Activated naive CD4-positive, alpha-beta T cell treated with anti-CD3 and anti-CD28 coated beads, Interleukin-2, amount 10 ng/mL, durations not matched to agents 5 hours and 36 hours (primary cell): Measurements from ENCODE around the gene TMEM92. TPM values are rescaled to one million over a fixed set of nuclear protein-coding genes. Genes with fewer than 3 reads are reported as not detected.

Experiments used
- total RNA-seq, 2 experiments: library from RNA; stranded (reverse); gene quantifications; one replicate each; pipeline ENCODE4 v1.2.3, GENCODE V29; 2021

The TMEM92 gene
- not detected for total RNA-seq

GRCh38 chr17:50274142-50274896 is at the start of gene TMEM92:
Gene TMEM92 (plus strand): TSS chr17:50274466. CDS start chr17:50274502, 36 bp downstream.

Other genes with a start within 250 kb of the TMEM92 start
- 1 to 10 TPM; 8.4 to 8.7 TPM for gene ITGA3, start 218.4 kb upstream of the TMEM92 start, total RNA-seq
- 10 to 100 TPM; 25.7 to 26.1 TPM for gene PDK2, start 179.1 kb upstream of the TMEM92 start, total RNA-seq
- under 1 TPM; 0.43 to 0.79 TPM for gene SAMD14, start 144.3 kb upstream of the TMEM92 start, total RNA-seq
- gene PPP1R9B, start 123.8 kb upstream of the TMEM92 start, total RNA-seq = 100 to 1,000 TPM; 129 to 136 TPM
- gene SGCA, start 108.5 kb upstream of the TMEM92 start, total RNA-seq = not detected
- 1 to 10 TPM in 1 of 2 experiments, under 1 TPM in 1; 0.15 to 1.7 TPM for gene COL1A1, start 72.8 kb upstream of the TMEM92 start, total RNA-seq
- gene XYLT2, start 71.7 kb downstream of the TMEM92 start, total RNA-seq = 10 to 100 TPM; 22.6 to 23.3 TPM
- 10 to 100 TPM; 53.6 to 54.6 TPM for gene MRPL27, start 98.7 kb downstream of the TMEM92 start, total RNA-seq
- 10 to 100 TPM; 13.0 to 13.2 TPM for gene EME1, start 98.8 kb downstream of the TMEM92 start, total RNA-seq
- gene LRRC59, start 123.1 kb downstream of the TMEM92 start, total RNA-seq = 10 to 100 TPM; 49.7 to 52.7 TPM
- 10 to 100 TPM; 23.1 to 24.0 TPM for gene ACSF2, start 151.8 kb downstream of the TMEM92 start, total RNA-seq
- gene CHAD, start 194.4 kb downstream of the TMEM92 start, total RNA-seq = not detected
- gene RSAD1, start 204.4 kb downstream of the TMEM92 start, total RNA-seq = 10 to 100 TPM; 26.5 to 29.7 TPM
- 10 to 100 TPM; 10.3 to 11.5 TPM for gene MYCBPAP, start 234.0 kb downstream of the TMEM92 start, total RNA-seq